ENCODE measurements around the gene CPNE5.

The CPNE5 gene

DNA sequence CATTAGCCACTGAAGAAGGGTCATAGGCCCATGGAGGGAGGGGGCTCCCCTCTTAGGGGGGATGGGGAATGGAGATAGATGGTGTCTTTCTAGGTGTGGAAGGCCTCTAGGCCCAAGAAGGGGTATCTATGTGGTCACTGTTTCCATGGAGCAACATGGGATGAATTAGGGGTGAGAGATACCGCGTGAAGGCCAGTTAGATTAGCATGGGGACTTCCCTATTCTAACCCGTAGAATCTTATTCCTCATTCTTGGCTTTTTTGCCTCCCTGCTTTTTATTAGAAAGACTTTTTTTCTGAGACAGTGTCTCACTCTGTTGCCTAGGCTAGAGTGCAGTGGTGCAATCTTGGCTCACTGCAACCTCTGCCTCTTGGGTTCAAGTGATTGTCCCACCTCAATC lies 138.4 kb downstream of the CPNE5 start:
- Histone ChIP-seq H3K36me3 (peaks cover 12% of the 10 kb centered on the region), H3K27me3 (no peaks in the 10 kb centered on the region), H3K27ac (peak overlapping the region; percentile 82), H3K4me1 (ENCODE audit: control insufficient read depth in 1 of 2, insufficient read depth in 1 of 2, low read depth in 1 of 2, low read length in 1 of 2) (peaks cover 63 to 64% of the 10 kb centered on the region in 2 experiments), H3K9me3 (no peaks in the 10 kb centered on the region), H3K4me3 (ENCODE audit: low read depth in 1 of 2, low read length in 1 of 2) (peak overlapping the region in 1 of 2 experiments; percentile 22)
- TF ChIP-seq, protein P1, sequence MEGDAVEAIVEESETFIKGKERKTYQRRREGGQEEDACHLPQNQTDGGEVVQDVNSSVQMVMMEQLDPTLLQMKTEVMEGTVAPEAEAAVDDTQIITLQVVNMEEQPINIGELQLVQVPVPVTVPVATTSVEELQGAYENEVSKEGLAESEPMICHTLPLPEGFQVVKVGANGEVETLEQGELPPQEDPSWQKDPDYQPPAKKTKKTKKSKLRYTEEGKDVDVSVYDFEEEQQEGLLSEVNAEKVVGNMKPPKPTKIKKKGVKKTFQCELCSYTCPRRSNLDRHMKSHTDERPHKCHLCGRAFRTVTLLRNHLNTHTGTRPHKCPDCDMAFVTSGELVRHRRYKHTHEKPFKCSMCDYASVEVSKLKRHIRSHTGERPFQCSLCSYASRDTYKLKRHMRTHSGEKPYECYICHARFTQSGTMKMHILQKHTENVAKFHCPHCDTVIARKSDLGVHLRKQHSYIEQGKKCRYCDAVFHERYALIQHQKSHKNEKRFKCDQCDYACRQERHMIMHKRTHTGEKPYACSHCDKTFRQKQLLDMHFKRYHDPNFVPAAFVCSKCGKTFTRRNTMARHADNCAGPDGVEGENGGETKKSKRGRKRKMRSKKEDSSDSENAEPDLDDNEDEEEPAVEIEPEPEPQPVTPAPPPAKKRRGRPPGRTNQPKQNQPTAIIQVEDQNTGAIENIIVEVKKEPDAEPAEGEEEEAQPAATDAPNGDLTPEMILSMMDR (IDR thresholded peaks at IDR 0.05) = no peak

DNA sequence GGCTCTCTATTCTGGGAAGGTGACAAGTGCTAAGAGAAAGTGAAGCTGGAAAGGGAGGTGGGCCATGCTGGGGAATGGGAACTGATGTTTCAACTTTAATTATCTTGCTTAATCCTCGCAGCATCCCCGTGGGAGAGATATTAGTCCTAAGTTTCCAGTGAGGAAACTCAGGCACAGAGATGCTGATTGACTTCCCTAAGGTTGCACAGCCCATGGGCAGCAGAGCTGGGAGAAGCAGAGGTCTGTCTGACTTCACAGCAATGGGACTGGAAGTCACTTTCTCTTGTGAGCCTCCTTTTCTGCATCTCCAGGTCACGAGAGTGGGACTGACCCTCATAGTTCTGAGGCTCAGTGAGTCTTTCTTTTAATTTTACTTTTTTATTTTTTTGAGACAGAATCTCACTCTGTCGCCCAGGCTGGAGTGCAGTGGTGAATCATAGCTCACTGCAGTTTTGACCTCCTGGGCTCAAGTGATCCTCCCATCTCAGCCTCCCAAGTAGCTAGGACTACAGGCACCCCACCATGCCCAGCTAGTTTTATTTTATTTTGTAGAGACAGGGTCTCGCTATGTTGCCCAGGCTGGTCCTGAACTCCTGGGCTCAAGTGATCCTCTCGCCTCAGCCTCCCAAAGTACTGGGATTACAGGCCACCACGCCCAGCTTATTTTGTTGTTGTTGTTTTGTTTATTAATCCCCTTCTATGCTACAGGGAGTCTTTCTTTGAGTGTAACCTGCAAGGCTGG lies 139.0 kb downstream of the CPNE5 start:
- Histone ChIP-seq H3K27me3 (no peaks in the 10 kb centered on the region), H3K36me3 (peaks cover 12% of the 10 kb centered on the region), H3K4me1 (ENCODE audit: control insufficient read depth in 1 of 2, insufficient read depth in 1 of 2, low read depth in 1 of 2, low read length in 1 of 2) (peaks cover 63 to 64% of the 10 kb centered on the region in 2 experiments), H3K4me3 (ENCODE audit: low read depth in 1 of 2, low read length in 1 of 2) (no peak overlapping the region), H3K9me3 (no peaks in the 10 kb centered on the region), H3K27ac (peak overlapping the region; percentile 82)
- TF ChIP-seq, protein P1 (IDR thresholded peaks at IDR 0.05) = no peak

GRCh38 chr6:36699348-36699747 lies 139.9 kb downstream of the CPNE5 start:
- TF ChIP-seq, protein P1 (IDR thresholded peaks at IDR 0.05) = no peak
- Histone ChIP-seq H3K4me1 (ENCODE audit: control insufficient read depth in 1 of 2, insufficient read depth in 1 of 2, low read depth in 1 of 2, low read length in 1 of 2) (peaks cover 63 to 64% of the 10 kb centered on the region in 2 experiments), H3K27ac (peak overlapping the region; percentile 82), H3K36me3 (peaks cover 8% of the 10 kb centered on the region), H3K27me3 (no peaks in the 10 kb centered on the region), H3K4me3 (ENCODE audit: low read depth in 1 of 2, low read length in 1 of 2) (peak overlapping the region in 1 of 2 experiments; percentile 47), H3K9me3 (no peaks in the 10 kb centered on the region)

- Histone ChIP-seq H3K27ac (peak overlapping the region; percentile 82), H3K36me3 (peaks cover 3% of the 10 kb centered on the region), H3K27me3 (no peaks in the 10 kb centered on the region), H3K9me3 (no peaks in the 10 kb centered on the region), H3K4me3 (ENCODE audit: low read depth in 1 of 2, low read length in 1 of 2) (peak overlapping the region in 1 of 2 experiments; percentile 47), H3K4me1 (ENCODE audit: control insufficient read depth in 1 of 2, insufficient read depth in 1 of 2, low read depth in 1 of 2, low read length in 1 of 2) (peaks cover 63 to 64% of the 10 kb centered on the region in 2 experiments)
- TF ChIP-seq, protein P1 (IDR thresholded peaks at IDR 0.05) = no peak
Observed at GRCh38 chr6:36698871-36699271, 140.4 kb downstream of the CPNE5 start.

GRCh38 chr6:36698196-36698595 lies 141.0 kb downstream of the CPNE5 start:
- H3K4me1 ChIP-seq (ENCODE audit: control insufficient read depth in 1 of 2, insufficient read depth in 1 of 2, low read depth in 1 of 2, low read length in 1 of 2) = peaks cover 63 to 69% of the 10 kb centered on the region in 2 experiments

More at GRCh38 chr6:36698196-36698595, 141.0 kb downstream of the CPNE5 start:
- Histone ChIP-seq H3K27ac (peak overlapping the region; percentile 82), H3K27me3 (no peaks in the 10 kb centered on the region), H3K4me3 (ENCODE audit: low read depth in 1 of 2, low read length in 1 of 2) (peak overlapping the region; percentile 45 to 47), H3K36me3 (no peaks in the 10 kb centered on the region), H3K9me3 (no peaks in the 10 kb centered on the region)
- TF ChIP-seq, protein P1 (IDR thresholded peaks at IDR 0.05) = no peak

Measured in neutrophil (primary cell).